Measurements from ENCODE around the gene ACTRT3.

ACTRT3 gene

DNA sequence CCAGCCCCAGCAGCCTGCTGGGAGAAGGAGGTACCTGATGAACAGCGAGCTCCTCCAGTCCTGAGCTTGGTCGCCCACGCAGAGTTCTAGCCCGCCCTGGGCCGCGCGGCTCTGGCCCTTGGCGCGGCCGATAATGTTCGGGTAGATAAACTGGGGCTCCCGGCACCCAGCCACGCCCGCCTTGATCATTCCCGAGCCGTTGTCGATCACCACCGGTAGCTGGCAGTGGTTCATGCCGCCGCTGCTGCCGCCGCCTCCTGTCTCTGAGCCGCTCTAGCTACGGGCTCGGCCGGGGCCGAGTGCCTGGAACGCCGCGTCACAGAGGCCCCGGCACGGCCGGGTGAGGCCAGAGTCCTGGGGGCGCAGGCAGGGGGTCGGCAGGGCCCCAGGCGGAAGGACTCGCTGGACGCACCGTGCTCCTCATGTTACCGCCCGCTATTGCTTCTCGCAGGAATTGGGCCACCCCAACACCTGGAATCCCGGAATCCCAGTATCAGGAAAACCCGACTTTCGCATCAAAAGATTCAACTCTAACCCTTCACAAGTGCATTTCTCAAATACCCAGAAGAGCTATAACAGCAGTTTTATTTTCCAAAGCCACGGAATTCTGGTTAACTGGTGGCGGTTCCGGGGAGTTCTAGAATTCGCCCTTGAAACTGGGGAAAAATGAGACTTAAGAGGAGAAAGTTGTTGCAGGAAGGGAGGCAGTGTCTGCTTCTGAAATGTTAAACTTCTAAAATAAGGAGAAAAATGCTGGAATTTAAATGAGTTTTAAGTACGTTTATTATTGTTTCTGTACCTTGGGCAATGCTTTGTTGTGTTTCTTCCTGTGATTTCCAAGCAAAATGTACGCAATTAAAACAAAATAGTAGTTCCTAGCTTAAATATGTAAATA, at the start of gene ACTRT3:
ACTRT3 (minus strand) TSS at position 275 of the 895 bp plus-strand sequence; CDS start at position 234, 41 bp downstream.
- peak; percentile 48 for DNase-seq

DNA sequence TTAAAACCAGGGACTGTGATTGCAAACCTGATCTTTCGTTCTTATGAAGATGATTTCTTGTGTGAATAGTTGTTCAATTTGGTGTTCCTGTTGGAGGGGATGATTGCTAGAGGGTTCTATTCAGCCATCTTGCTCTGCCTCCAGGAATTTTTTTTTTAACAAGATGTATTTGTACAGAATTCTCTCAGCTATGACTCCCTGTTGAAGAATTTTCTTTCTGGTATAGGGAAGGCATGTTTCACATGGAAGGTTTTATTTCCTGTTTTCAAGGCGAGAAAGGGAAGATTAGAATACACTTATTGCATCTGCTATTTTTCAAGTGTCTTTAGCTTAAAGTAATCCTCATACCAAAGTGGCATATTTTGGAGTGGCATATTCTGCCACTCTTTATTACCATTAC, 49.0 kb upstream of the ACTRT3 start:
- DNase-seq, result no peak

DNA sequence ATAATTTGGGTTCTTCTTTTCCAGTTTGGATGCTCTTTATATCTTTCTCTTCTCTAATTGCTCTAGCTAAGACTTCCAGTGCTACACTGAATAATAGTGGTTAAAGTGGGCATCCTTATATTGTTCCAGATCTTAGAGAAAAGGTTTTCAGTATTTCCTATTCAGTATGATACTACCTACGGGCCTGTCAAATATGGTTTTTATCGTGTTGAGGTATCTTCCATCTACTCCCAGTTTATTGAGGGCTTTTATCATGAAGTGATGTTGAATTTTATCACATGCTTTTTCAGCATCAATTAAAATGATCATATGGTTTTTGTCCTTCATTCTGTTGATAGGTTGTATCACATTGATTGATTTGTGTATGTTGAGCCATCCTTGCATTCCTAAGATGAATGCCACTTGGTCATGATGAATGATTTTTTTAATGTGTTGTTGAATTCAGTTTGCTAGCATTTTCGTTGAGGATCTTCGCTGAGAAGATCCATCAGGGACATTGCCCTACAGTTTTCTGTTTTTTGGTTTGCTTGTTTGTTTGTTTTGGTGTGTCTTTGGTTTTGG, 46.3 kb upstream of the ACTRT3 start:
- DNase-seq, result no peak

DNA sequence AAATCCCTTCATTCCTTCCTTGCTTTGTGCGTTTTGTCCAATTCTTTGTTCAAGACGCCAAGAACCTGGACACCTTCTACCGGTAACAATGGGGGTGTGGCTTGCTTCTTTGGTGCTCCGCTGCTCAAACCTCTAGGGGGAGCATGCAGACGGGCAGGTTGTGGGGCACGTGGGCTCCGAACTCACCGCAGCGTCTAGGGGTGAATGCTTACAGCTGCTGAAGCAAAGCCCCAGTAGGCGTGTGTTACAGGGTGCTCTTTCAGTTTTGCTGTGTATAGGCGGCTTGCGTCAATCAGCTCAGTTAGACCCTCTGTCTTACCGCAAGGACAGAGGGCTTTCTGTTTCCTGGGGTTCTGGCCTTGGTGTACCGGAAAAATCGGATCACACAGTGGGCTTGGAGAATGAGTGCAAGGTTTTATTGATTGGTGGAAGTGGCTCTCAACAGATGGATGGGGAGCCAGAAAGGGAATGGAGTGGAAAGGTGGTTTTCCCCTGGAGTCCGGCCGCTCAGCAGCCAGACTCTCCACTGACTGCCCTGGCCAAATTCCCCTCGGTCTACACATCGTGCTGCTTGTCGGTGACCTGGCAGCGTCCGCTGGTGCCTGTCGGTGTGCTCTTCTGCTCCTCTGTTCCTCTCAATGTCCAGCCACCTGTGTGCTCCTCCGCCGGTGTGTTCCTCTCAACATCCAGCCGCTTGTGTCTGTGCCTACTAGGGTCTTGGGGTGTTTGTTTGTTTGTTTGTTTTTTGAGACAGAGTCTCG, 44.6 kb upstream of the ACTRT3 start:
- peak; percentile 86 for DNase-seq

- no peak for DNase-seq
Observed at GRCh38 chr3:169813278-169813677, 43.9 kb upstream of the ACTRT3 start.

GRCh38 chr3:169812332-169813235, 43.2 kb upstream of the ACTRT3 start, which contains the start of the genes LRRC34 and LRRIQ4:
Gene LRRC34 (minus strand): TSS chr3:169812904. CDS start chr3:169812548, 356 bp downstream.
Gene LRRIQ4 (plus strand): TSS chr3:169812870. CDS start chr3:169821922, 9,052 bp downstream.
- DNase-seq, result peak; percentile 85

GRCh38 chr3:169811631-169812331, 42.4 kb upstream of the ACTRT3 start:
- DNase-seq, result peak; percentile 24

- no peak for DNase-seq
Observed at GRCh38 chr3:169809230-169809795, 40.0 kb upstream of the ACTRT3 start.

GRCh38 chr3:169804681-169805080, 35.3 kb upstream of the ACTRT3 start:
- no peak for DNase-seq

DNA sequence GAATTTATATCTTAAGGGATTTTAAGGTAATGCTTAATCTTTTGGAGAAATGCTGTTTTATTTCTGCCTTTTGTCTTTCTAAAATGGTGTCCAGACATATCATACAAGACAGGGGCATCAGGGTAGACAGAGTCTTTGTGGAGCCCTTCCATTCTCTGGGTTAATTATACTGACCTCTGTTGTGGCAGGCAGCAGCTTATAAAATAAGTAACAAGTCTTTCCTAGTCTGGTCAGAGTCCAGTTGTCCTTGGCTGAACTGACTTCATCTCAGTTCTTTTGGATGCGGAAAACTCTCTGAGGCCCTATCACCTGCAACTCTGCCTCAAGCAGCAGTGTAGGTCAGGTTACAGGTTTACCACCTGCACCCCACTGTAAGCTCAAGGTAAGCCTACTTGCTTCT, 23.0 kb upstream of the ACTRT3 start:
- DNase-seq, result no peak

DNA sequence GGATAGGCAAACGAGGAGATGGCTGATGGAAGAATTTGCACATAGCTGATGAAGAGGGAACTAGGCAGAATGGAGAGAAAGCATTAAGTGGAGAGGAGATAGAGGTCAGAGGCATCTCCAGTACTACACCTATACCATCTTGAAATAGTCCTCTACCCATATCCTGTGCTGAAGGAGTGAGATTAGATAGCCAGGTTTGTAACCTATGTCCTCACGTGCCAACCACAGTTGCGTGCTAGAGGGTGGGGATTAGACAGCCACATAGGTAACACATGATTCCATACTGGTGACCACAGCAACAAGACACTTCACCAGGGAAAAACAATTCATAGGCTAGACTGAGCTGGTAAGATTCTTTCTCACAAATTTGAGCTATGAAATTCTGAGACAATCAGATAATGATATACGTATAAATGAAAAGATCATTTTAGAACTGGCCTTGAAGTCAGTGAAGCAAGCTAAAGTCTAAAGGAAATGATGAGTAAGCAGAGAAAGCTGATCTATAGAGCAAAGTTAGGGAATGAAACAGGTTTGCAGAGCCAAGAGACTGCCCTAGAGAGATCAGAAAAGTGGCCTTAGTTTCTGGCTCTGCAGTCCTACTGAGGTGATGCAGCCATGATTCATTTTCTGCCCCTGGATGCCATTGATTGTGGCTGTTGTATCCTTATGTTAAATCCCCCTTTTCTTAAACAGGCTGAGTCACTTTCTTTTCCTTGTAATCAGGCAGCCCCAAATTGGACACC, 21.5 kb upstream of the ACTRT3 start:
- no peak for DNase-seq

DNA sequence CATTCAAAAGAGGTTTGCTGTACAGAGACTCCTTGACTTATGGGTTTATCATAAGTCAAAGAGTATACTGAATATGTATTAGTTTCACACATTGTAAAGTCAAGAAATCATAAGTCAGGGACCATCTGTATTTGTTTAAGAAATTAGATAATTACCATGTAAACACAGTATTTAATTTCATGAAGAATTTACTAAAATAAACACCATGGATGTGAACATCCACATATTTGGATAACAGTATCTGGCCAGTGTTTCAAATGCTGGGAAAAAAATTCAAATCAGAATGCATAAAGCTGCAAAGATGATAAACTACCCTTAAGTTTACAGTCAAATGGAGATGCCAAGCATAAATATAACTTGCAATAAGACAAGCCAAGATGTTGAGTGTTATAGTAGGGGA, 20.9 kb upstream of the ACTRT3 start:
- no peak for DNase-seq

DNA sequence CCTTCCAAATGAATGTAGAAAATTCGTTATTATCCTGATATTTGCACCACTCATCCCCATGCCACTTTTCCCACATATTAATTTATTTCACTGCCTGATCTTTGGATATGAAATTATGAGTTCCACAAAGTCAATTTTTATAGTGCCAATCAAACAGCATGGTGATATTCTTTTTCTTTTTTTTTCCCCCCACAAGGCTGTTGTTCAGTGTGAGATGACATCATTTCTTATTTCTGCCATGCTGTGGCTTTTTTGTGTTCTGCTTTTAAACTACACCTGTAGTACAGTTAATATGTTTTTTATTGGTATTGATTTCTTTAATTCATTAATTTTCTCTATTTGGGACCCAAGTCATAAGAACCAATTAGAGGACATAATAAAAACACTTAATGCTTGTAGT, 18.4 kb upstream of the ACTRT3 start:
- DNase-seq, result no peak

DNA sequence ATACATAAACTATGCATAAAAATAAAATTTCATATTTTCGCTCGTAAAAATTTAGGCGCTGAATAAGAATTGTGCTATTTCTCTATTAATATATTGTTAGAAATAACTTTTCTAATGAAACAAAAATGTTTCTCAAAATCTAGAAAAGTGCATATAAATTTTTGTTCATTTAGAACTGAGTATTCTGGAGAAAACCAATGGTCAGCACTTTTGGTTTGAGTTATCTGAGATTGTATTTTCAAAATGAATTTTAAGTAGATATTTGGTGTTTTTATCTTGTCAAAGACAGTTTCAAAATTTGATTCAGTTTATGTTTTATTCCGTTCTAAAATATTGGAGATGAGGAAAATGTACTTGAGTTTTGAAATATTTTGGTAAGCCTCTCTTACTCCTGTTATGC, 17.8 kb upstream of the ACTRT3 start:
- no peak for DNase-seq

DNA sequence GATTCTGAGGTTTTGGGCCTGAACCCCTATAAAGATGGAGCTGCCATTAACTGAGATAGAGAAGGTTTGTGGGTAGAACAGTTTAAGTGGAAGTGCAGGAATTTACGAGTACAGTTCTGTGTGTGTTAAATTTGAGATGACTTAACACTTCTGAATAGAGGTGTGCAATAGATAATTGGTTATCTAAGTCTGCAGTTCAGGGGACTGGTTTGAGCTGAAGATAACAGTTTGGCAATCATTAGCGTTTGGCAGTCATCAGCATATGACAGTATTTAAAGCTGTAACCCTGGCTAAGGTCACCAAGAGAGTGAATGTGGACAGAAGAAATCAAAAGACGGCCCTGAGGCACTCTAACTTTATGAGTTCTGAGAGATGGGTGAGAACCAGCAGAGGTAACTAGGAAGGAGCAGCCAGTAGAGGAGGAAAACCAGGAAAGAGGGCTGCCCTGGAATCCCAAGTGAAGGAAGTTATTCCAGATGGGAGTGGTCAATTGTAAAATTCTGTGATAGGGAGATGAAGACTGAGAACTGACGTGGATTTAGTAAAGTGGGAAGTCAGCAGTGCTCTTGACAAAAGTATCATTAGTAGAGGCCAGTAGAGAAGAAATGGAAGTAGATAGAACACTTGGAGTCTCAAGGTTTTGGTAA, 12.0 kb upstream of the ACTRT3 start:
- no peak for DNase-seq

DNA sequence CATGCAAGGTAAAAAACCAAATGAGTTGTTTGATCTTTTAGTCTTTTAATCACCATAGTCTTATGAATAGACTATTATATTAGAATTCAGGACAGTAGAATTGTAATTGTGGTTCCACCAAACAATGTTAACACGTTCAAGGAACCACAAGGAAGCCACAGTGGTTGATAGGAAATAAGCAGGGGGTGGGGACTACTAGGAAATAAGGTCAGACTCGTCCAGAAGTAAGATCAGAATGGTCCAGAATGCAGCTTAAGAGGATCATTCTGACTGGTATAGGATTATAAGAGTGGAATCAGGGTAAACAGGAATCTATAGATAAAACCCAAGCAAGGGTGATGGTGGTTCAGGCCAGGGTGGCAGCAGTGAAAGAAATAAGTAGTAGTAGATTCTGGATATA, 11.4 kb upstream of the ACTRT3 start:
- no peak for DNase-seq

DNA sequence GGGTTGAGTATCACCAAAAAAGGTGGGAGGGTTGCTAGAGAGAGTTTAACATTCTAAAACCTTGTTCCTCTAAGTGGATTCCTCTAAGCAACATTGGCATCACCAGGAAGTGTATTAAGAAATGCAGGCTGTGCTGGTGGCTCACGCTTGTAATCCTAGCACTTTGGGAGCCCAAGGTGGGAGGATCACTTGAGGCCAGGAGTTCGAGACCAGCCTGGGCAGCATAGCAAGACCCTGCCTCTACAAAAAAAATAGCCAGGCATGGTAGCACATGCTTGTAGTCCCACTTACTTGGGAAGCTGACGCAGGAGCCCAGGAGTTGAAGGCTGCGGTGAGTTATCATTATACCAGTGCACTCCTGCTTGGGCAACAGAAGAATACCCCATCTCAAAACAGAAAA, 8.5 kb upstream of the ACTRT3 start:
- DNase-seq, result no peak

- no peak for DNase-seq
Observed at GRCh38 chr3:169774186-169774585, 4.8 kb upstream of the ACTRT3 start.

DNA sequence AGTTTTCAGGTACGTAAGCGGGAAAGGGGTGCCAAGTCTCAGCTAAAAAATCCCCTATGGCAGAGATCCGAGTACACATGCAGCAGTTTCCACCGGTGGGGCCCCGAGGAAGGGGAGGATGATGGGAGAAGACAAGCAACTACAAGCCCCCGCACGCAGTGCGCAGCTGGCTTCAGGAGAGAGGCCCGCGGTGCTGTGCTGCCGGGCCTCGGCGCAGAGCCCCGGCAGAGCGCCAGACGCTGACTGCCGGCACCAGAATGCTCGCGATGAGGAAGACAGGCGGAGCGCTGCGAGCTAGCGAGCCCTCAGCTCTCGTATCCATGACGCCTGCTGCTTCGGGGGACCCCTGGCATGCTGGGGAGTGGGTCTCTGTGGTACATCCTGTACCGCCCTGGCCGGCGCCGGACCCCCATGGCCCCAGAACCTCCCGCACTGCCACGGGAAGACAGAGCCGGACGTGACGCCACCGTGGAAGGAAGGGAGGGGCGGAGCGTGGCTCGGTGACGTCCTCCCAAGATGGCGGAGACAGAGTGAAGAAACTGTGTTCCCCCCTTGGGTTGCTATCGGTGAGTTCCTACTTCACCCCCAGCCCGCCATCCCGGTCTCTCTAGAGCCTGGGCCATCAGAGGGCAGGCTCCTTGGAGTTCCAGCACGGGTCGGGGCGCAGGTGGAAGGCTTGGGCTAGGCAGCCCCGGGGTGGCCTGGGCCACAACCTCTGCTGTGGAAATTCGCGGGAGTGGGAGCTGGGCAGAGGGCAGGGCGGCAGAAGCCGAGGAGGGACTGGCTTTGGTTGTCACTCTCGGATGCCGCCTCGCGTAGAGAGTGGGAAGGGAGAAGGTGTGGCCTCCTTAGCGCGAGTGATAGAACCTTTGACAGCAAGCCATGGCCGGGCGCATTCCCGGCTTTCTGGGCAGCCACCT, 3.8 kb upstream of the ACTRT3 start, which contains the start of gene MYNN:
MYNN (plus strand) TSS at position 500 of the 920 bp plus-strand sequence. CDS start 900 bp downstream, outside the sequence.
- DNase-seq, result peak; percentile 89
